ENCODE measurements around the gene SLC25A5.
"Not testable (repeated sequence)": the region's sequence is repeated elsewhere in the genome, so short reads cannot be mapped to it uniquely, and the experiment has no call there.

Gene SLC25A5

DNA sequence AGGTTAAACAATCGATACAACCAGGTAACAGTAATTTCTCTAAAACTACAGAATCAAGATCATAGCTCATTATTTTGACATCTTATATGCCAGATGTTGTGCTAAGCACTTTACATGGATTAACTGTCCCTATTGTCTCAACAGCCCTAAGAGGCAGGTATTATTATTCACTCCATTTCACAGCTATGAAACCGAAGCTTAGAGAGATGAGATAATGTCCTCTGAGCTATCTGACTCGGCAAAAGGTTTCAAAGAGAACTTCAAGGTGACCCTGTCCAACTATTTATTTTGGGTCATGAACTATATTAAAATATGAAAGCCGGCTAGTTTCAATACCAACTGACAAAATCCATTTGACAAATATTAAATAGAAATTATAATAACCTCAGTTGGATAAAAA is 10.3 kb downstream of the SLC25A5 start:
- DNase-seq, result no peak

DNA sequence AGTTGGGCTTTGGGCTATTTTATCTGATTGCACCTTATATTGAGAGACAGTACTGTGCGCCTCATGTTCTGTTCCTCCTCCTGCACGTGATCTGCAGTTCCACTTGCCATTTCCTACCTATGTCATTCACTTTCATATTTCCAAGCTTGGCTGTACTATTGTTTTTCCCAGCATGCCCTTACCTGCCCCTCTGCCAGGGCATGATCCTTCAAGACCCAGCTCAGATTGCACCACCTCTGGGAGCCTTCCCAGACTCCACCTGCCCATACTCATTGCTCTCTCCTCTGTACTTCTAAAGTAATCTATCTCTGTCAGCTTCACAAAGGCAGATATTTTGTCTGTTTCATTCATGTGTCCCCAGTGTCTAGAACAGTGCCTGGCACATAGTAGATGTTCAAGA is 11.6 kb downstream of the SLC25A5 start:
- no peak for DNase-seq

DNA sequence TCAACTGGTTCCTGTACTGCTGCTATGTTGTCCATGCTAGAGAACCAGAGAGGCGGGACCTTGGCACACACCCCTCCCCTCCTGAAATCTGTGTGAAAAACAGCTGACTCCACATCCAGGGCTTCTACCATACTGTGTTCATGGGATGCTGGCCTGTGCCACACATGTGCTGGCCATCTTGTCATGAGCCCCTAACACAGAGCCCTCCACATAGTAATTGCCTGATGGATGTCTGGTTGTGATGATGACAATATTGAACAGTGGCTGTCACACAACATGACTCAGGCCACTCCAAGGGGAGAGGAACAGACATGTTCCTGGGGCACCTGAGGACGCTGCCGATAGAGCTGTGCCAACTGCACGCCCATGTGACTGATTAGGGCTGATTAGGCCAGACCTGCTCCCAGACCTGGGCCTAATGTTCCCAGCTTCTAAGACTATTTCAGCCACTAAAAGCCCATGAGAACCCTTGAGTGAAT is 13.1 kb downstream of the SLC25A5 start:
- no peak for DNase-seq

DNA sequence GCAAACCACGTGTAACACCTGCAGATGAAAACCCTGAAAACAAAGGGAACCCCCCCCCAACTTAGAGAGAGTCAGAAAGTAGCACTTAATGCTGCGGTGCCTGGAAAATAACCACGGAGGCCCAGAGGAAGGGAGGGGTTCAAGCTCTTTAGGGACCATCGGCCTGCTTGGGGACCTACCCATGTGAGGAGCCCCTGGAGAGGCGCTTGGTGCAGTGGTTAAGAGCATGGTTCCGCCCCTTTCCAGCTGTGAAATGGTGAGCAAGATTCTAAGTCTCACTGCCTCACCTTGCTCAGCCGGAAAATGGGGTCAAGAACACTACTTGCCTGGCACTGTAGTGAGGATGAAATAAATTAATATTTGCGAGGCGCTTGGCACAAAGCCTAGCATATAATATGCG is 13.8 kb downstream of the SLC25A5 start:
- no peak for DNase-seq

DNA sequence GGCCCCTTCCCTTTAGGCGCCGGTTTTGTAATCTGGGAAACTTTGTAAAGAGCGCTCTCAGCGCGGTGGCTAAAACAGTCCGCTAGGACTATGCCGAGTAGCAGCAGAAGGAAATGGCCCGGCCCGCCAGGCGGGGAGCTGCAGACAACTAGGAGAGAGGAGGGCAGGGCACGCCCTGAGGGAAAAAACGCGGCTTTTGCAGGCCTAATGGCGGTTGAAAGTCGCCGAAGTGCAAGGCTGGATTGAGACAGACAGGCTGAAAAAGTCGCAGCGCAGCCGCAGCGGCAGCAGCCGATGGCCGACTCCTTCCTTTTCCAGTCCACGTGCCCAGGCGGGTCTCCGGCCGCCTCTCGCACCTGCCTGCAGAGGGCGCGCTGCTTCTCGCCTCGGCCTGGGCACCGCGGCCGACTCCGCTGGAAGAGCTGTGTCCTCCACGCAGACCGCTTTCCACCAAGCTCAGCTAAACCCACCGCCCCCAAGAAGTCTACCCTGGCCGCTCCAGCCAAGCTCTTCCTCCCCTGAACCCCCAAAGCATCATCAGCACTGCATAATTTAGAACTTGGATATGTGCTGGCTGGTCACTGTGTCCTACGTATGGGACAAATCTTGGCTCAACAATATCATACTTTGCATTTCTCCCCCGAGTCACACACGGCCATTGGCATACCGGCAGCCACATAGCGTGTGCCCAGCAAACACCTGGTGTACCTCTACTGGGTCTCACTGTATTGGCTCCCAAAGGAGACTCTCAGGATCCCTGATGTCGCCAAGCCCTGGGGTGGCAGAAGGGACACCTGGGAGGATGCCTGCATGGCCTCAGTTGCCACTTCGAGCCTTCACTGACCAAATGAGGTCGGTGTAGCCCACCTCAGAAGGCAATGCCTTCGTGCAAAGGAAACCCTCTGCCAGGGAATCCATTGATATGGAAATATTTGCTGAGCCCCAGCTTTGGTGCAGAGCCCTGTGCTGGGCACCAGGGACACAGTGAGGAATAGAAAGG is 14.5 kb downstream of the SLC25A5 start:
- DNase-seq, result peak; percentile 68

DNA sequence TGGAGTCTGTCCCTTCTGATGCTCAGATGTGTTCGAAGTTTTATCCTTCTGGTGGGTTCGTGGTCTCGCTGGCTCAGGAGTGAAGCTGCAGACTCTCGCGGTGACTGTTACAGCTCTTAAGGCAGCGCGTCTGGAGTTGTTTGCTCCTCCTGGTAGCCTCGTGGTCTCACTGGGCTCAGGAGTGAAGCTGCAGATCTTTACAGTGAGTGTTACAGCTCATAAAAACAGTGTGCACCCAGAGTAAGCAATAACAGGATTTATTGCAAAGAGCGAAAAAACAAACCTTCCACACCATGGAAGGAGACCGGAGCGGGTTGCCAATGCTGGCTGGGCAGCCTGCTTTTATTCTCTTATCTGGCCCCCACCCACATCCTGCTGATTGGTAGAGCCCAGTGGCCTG is 18.5 kb downstream of the SLC25A5 start:
- DNase-seq, result no peak

DNA sequence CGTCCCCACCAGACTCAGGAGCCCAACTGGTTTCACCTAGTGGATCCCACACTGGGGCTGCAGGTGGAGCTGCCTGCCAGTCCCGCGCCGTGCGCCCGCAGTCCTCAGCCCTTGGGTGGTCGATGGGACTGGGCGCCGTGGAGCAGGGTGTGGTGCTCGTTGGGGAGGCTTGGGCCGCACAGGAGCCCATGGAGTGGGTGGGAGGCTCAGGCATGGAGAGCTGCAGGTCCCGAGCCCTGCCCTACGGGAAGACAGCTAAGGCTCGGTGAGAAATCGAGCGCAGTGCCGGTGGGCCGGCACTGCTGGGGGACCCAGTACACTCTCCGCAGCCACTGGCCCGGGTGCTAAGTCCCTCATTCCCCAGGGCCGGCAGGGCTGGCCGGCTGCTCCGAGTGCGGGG is 19.5 kb downstream of the SLC25A5 start:
- not testable (repeated sequence) for DNase-seq

DNA sequence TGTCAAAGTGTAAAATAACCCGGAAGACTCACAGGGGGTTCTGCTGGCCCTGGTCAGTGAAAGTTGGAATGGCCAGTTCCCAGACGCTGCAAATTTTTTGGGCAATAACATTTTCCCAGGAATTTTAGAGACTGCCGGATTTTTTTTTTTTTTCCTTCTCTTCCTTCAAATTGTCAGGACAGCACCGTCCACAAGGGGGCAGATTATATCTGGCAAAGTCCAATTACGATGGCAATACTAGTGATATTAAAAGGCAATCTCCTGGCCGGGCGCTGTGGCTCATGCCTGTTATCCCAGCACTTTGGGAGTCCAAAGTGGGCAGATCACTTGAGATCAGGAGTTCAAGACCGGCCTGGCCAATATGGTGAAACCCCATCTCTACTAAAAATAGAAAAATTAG is 20.5 kb downstream of the SLC25A5 start:
- DNase-seq, result peak; percentile 14

DNA sequence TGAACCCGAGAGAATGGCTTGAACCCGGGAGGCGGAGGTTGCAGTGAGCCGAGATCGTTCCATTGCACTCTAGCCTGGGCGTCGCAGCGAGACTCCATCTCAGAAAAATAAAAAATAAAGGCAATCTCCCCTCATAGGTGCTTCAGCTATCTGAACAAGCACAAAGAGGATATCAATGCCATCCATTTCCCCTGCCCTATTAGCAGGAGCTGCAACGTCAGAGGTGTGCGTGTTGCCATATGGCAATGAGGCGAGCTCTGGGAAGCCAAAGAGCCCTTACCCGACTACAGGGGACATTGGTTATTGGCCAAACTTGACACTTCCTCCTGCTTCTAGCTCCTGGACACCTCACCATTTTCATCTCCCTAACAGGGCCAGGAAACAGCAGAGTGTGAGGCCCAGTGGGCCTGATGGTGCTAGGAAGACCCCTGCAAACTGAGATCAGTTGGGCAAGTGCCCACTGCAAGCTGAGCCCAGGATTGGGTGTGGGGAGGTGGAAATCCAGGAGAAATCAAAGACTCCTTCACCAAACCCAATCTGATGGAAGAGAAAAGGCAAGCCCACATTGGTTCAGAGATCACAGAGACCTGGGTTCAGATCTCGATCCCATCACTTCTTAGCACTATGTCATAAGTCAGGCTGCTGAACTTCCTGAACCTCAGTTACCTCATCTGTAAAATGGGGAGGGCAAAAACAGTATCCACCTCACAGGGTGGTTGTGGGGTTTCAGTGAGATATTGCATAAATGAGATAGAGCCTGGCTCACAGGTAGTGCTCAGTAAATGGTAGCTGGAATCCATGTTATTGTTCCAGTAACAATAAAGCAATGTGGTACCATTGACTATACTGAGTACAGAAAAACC is 21.2 kb downstream of the SLC25A5 start:
- DNase-seq, result no peak

DNA sequence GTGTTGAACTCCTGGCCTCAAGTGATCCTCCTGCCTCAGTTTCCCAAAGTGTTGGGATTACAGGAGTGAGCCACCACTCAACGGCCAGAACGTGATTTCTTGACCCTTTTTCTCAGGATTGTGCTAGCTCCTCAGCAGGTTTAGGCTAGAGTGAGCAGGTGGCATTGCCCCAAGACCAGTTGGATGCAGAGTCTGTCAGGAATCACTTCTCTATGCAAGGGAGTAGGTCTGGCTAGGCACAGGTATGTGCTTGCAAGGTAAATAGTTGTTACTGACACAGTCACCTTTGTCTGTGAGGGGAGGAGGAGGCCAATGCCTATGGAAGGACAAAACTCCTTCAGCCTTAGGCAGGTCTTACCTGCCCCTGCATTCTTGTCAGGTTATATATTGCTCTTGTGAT is 24.2 kb downstream of the SLC25A5 start:
- DNase-seq, result no peak

DNA sequence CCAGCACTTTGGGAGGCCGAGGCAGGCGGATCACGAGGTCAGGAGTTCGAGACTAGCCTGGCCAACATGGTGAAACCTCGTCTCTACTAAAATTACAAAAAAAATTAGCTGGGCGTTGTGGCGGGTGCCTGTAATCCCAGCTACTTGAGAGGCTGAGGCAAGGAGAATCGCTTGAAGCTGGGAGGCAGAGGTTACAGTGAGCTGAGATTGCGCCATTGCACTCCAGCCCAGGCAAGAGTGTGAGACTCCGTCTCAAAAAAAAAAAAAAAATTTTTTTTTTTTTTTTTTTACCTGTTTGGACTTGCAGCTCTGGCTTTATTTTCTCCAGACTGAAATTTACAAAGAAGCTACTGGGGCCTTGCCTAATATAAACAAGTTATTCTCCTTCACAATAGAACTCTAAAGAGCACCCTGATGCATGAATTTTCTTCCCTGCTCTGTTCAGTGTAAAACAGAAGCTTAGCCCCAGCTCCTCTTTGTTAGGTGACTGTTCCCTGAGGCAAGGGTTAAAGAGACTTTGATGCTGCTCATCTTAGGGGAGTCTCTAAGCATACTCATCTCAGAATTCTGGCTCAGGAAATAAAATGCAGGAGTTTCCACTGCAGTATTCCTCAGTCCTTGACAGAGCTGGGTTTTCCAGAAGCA is 25.7 kb downstream of the SLC25A5 start:
- DNase-seq, result not testable (repeated sequence)

DNA sequence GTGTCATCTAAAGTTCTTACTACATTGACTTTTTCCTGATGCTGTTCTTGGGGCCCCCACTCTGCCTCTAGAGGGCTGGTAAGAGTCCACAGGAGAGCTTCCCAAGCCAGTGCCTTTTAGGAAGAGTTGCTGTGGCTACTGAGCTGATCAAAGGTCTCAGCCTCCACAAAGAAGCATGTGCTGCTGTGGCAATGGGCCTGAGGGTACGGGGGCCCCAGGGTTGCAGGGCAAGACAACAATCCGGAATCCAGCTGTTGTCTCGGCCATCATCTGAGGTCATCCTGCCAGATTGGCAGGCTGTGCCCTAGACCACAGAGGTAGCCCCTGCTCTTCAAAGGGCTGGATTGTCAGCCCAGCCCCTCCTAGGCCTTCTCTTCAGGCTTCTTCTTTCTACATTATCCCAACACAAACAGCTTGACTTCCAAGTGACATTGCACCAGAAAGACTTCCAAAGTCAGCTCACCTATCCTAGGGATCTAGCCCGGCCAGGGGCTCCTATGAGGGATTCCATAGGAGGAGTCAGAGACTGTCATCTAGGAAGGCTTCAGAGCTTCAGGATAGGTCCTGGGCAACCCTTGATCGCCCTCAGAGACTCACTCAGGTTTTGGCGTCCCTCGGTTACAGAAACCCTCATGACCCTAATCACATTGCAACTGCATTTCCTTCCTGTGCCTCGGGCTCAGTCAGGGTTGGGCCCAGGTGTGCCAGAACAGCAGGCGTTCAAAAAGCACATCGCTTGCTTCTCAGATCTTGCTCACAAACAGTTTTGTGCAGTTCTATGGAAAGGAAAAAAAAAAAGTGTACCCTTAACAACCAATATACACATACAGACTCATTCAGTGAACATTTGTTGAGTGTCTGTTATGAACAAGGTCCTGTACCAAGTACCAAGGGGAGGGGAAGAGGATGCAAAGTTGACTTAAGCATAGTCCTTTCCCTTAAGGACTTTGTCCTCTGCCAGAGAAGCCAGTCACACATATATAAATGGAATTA is 27.8 kb downstream of the SLC25A5 start:
- no peak for DNase-seq

DNA sequence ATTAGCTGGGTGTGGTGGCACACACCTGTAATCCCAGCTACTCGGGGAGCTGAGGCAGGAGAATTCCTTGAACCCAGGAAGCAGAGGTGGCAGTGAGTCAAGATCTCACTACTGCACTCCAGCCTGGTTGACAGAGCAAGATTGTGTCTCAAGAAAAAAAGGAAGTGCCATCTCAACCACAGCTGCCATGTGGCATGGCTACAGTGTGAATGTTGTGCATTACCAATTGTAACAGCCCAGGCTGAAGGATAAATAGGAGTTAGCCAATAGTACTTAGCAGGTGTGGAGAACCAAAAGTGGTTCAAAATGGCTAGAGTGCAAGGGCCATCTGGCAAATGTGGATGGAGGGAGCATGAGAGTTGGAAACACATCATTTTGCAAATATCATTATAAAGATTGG is 28.9 kb downstream of the SLC25A5 start:
- no peak for DNase-seq

DNA sequence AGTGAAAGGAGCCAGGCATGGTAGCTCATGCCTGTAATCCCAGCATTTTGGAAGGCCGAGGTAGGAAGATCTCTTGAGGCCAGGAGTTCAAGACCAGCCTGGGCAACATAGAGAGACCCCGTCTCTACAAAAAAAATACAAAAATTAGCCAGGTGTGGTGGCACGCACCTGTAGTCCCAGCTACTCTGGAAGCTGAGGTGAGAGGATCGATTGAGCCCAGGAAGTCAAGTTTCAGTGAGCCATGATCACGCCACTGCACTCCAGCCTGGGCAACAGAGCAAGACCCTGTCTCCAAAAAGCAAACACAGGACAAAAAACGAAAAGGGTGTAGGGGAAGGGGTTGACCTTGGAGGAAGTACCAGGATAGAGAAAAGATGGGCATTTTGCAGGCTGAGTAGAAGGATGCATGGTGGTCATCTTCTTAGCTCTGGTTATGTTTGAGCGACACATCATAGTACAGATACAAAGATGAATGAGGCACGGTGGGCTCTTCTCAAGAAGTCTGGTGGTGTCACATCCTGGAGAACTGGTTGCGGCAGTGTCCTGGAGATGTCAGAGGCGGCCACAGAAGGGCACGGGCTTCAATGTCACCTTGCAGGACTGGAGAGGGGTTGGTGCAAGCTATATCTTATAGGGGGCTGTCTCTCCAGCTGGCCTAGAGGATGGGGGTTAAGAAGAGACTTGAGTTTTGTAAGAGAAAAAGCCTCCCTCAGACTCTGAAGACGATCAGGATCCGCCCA is 32.0 kb downstream of the SLC25A5 start:
- no peak for DNase-seq

DNA sequence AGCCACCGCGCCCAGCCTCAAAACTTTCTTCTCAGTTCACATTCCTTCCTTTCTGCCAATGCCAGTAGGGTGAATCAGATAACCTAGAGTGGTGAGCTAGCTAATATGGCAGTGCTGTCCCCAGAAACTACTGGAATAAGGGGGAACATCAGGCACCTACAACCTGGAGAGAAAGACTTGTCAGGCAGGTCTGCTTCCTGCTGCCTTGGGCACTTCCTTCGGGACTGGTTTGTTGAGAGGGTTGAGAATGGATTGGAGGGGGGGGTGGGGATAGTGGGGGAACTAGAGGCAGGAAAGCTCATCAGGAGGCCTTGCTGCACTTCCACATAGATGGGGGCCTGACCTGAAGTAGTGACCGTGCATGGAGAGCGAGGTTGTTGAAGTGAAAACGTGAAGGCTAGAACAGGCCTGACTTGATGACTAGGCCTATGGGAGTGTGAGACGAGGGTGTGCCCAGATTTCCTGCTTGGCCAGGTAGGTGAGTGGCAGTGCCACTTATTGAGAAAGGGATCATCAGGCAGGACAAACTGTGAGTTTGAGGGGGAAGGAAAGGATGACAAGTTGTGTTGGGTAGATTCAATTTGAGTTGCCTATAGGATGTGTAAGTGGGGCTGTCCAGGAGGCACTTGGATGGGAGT is 33.4 kb downstream of the SLC25A5 start:
- DNase-seq, result no peak

DNA sequence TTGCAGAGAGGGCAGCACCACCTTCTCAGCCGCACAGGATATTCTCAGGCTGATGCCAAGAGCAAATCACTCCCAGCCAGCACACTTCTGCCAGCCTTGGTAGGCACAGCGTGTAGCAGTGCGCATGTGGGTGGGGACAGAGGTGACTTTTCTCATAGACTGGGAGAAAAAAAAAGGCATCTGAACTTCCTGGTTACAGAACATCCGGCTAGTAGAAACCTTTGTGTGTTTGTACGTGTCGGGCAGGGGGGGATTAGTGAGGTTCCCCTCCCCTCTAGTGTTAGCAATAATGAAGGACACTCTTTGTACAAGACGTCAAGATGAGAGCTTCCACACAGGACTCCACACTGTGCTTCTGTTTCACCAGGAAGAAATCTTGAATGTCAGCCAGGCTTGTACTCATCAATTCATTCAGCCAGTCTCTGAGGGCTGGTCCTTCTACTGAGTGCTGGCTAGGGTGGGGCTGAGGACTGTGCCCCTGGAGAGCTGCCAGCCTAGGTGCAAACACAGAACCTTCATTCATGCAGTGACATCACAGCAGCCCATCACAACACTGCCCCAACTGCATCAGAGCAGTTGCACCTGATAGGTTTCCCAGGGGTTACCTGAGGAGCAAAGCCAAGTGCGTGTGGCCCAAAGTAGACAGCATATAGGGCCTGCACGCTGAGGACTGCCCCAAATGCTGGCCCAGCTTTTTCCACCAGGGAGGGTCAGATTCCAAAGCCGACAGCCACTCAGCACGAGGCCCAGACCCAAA is 34.7 kb downstream of the SLC25A5 start:
- DNase-seq, result no peak

DNA sequence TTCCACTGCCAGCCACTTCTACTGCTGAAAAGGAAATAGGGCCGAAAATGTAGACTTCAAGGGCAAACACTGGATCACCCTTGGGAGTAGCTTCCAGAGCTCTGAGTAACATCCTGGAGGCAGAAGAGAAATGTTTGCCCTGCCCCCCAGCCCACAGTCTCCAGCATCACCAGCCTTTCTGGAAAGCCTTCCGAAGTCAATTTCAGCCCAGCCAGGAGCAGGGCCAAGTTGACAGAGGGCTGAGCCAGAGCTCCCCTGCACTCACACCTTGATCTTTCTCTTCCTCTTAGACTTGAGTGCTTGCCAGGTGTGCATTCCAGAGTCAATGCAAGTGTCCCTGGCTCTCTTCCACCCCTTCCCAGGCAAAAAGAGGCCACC is 35.2 kb downstream of the SLC25A5 start:
- no peak for DNase-seq

DNA sequence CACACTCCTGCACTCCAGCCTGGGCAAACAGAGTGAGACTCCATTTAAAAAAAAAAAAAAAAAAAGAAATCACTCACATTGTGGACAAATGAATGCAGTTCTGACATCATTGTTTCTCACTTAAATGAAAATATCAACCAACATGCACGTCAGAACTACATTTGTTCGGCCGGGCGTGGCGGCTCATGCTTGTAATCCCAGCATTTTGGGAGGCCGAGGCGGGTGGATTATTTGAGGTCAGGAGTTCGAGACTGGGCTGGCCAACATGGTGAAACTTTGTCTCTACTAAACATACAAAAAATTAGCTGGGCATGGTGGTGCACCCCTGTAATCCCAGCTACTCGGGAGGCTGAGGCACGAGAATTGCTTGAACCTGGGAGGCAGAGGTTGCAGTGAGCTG is 36.9 kb downstream of the SLC25A5 start:
- not testable (repeated sequence) for DNase-seq

DNA sequence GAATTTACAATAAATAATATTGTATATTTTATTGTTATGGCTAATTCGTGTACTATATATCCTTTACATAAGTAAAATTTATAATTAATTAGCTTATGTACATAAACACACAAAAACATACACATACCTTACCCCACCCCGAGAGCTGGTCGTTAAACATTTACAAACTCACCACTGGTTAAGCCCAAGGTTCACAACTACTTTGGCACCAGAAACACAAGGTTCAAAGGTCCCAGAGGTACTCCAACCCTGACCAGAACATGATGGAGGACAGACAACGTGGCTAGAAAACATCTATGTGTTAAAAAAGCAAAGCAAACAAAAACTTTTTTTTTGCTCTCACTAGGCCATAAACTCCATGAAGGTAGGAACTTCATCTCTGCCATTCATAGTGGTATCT is 37.7 kb downstream of the SLC25A5 start:
- no peak for DNase-seq

DNA sequence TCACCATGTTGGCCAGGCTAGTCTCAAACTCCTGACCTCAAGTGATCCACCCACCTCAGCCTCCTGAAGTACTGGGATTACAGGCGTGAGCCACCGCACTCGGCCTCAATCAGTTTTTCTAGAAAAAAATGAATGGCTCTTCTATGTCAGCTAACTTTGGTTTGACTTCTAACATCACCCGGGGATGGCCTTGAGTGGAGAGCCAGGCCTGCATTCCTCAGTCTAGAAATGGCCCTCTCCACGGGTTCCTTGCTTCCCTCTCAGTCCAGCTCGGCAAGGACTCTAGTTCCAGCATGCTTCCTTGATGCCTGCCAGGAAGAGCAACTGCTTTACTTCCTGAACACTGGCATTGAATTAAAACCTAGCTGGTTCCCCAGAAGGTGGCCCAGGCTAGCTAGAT is 39.0 kb downstream of the SLC25A5 start:
- no peak for DNase-seq
